GF-D8 (cell line): Measurements from ENCODE around the gene APLP2.
A peak's percentile ranks its signal among the peaks of the same experiment; 100 is the strongest.

ENCODE experiments used
- DNase-seq: peaks from one replicate; lab custom pipeline; 2025; lab: John Stamatoyannopoulos, UW

Gene APLP2

DNA sequence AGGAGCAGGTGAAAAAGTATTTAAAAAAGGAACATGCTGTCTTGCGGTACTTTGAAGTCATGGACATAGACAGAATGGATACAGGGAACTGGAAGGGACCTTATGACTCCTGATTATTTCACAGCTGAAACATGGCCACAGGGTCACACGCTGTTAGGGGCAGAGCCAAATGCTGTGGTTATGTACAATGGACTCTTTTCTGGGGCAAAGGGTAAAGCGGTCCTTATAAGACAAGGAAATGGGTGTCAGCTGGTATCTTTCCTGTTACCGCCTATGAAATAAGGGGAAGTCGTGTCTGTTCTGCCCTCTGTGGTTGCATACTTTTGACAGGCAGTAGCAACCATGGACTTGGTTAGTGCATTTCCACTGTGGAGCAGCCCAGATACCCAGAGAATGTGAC, 77.1 kb downstream of the APLP2 start:
- DNase-seq: peak; percentile 100

GRCh38 chr11:130148796-130149326, 79.2 kb downstream of the APLP2 start:
- no peak for DNase-seq

DNA sequence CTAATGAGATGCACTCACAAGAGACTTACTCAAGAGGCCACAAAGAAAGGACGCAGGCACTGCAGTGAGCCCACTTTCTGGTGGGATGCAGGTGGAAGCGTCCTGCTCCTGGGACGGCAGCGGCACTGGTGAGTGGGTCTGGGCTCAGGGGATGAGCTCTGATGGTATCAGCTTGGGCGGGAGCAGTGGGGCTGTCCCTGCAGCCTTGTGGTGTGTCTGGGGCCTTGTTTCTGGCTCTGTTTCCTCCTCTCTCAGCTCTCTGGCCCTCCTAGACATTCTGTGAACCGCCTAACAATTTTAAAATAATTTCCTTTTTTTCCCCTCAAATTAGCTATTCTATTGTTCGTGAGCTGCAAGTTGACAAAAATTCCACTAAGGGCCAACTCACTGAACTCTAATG, 81.1 kb downstream of the APLP2 start:
- DNase-seq: no peak

DNA sequence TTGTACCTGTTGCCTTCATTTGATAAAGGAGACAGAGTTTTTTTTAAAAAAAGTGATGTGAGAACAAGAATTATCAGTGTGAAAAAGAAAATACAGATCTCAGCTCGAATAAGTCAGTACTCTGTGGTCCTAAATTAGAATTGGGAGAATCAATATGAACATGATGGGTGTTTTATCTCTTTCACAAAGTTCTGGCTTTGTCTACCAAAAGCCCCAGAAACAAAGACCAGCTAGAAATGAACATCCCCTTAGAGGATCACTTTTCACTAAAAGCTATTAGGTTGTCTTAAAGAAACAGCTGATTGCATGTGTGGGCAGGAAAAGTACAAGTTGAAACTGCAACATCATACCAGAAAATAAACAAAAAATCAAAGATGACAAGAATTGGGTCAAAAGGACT, 81.5 kb downstream of the APLP2 start:
- no peak for DNase-seq

GRCh38 chr11:130156108-130157022, 86.7 kb downstream of the APLP2 start:
- DNase-seq: no peak

DNA sequence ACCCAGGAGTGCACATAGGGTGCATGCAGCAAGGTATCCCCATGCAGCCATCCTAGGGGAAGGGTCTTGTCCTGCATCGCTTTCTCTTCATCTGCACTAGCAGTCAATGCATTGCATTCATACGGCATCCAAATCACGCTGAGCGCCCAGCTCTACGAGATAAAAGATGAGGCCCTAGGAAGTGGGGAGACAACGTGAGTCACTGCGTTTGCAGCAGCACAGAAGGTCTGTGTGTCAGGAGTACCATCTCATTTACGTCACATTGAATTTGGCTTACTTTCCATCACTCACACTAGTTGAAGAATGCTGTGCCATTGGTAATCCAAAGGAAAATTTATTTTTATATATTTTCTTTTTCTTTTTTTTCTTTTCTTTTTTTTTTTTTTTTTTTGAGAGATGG, 87.4 kb downstream of the APLP2 start:
- DNase-seq: no peak

- no peak for DNase-seq
Measured at GRCh38 chr11:130157840-130158239, 88.1 kb downstream of the APLP2 start.

DNA sequence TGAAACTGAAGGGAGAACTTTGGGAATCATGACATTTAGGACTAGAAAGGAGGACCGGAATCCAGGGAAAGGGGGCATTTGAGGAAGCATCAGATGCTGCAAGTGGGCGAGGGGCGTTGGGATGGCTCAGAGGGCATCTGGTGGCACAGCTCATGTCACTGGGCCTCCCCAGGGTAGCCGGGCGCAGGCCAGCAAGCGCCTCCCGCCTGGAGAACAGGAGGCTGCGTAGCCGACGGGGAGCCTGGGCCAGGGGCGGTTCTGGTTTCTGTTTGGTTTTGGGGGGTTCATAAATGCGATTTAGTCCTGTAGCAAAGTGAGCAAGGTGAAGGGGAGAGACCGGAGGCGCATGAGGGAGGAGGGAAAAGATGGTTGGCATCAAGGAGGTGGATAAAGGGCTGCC, 89.4 kb downstream of the APLP2 start:
- no peak for DNase-seq

GRCh38 chr11:130159657-130160497, 90.2 kb downstream of the APLP2 start, which contains the start of gene ST14:
ST14 (plus strand) TSS chr11:130159782; CDS start chr11:130159980, 198 bp downstream.
- no peak for DNase-seq

DNA sequence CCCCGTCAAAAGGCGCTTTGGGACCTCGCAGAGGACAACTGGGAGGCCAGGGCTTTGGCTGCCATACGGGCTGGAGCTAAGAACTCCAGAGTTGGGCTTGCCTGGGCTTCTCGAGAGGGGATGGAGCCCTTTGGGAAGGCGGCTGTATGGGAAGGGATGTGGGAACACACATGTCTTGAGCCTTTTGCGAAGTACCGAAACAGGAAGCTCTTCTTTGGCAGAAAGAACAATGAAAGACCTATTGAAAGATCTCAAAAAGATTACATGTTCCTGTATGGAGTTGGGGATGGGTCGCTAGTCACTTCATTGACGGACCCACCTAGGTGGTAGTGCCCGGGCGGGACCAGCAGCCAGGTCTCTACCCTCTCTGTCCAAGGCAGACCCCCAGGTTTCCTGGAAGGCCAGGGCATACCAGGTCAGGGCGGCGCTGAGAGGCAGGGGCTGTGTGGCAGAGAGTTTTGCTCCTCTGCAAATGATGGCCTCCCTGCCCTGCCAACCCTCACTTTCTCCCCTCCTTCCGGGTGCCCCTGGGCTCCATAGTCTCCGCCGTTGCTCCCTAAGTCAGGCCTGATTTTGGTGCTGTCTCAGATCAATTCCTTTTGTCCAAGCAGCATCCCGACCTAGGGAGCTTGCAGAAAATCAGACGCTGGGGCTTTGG, 90.9 kb downstream of the APLP2 start:
- DNase-seq: no peak

- no peak for DNase-seq
Measured at GRCh38 chr11:130161441-130162145, 91.9 kb downstream of the APLP2 start.

GRCh38 chr11:130162733-130163132, 93.0 kb downstream of the APLP2 start:
- peak; percentile 98 for DNase-seq

- peak; percentile 79 for DNase-seq
Measured at GRCh38 chr11:130163346-130164220, 93.9 kb downstream of the APLP2 start.

- no peak for DNase-seq
Measured at GRCh38 chr11:130164221-130164570, 94.5 kb downstream of the APLP2 start.

GRCh38 chr11:130165601-130166456, 96.1 kb downstream of the APLP2 start:
- peak; percentile 84 for DNase-seq

DNA sequence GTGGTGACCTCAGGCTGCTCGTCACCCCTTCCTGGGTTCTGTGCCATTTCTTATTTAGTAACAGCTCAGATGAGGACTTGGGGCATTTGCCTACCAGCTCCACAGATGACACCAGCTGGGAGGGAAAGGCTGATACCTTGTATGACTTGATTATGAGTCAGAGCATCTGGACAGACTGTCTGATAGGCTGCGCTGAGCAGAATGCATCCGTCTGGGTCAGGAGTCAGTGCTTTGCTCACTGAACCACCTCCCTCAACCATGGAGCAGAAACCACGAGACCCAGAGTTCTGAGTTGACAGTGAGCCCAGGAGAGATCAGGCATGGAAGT, 96.7 kb downstream of the APLP2 start:
- no peak for DNase-seq

GRCh38 chr11:130167146-130167545, 97.5 kb downstream of the APLP2 start:
- DNase-seq: no peak

GRCh38 chr11:130168105-130168504, 98.4 kb downstream of the APLP2 start:
- no peak for DNase-seq

- no peak for DNase-seq
Measured at GRCh38 chr11:130170345-130170744, 100.7 kb downstream of the APLP2 start.

DNA sequence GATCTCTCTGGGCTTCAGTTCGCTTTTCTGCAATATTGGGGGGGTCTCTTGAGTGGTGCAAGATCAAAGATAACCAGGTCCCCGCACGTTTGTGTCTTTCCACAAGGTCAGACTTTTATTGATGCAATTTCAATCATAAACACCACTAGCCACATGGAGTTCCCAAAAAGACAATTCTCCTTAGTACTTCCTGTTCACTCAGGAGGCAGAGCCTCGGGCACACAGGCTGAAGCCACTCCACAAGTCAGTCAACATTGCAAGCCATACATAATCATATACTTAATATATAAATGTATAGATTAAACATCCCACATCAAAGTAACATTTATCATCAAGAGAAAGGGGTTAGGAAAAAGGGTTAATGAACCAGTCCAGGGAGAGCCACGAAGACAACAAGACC, 101.8 kb downstream of the APLP2 start:
- no peak for DNase-seq
